ENCODE results near the gene FLOT2. TPM values are rescaled to one million over a fixed set of nuclear protein-coding genes. Genes with fewer than 3 reads are reported as not detected.
A peak's percentile ranks its signal among the peaks of the same experiment; 100 is the strongest.
"Not testable (repeated sequence)": the region's sequence is repeated elsewhere in the genome, so short reads cannot be mapped to it uniquely, and the experiment has no call there.

FLOT2 gene
- total and polyA plus RNA-seq, 4 experiments from 2014 or later, result 216 to 288 (median 254) TPM

DNA sequence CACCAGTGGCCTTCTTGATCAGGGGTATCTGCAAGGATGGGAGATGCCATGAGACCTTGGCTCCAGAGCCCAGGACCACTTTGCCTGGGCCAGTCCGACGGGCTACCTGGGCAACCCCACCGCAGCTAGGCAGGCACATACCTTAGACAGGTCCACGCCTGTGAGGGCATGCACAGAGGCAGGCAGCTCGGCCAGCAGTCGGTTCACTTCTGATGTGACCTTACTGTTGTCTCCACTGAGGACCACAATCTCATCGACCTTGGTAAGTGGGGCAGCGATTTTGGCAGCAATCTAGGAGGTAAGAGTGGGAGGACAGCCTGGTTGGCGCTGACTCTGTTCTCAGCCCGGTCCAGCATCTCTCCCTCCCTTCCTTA is 17.0 kb downstream of the FLOT2 start:
- peaks cover 0 to 2% (median 0%) of the 10 kb centered on the region in 8 donors for H3K9me3 Mint-ChIP-seq
- peaks cover 0 to 7% (median 3%) of the 10 kb centered on the region in 4 donors for H3K4me1 Mint-ChIP-seq
- ChIA-PET CTCF (ENCODE audit: partially characterized antibody) (no interaction called here), POLR2A (ENCODE audit: partially characterized antibody) (interaction anchor here (1.5 to 2.6 kb wide), 2 partner anchors 17 to 73 kb away, joined by 3 to 11 read pairs; partner anchors contain the start of gene FLOT2)
- H3K4me3 Mint-ChIP-seq, result no peak overlapping the region
- Histone ChIP-seq H3K36me3 (ENCODE audit: insufficient read depth, low read length) (peaks cover 70% of the 10 kb centered on the region), H3K4me1 (ENCODE audit: insufficient read depth, low read length) (no peaks in the 10 kb centered on the region), H3K4me3 (ENCODE audit: low read length in 2 of 2) (no peak overlapping the region), H3K27ac (ENCODE audit: low read depth, low read length) (no peak overlapping the region), H3K27me3 (ENCODE audit: insufficient read depth, low read length) (no peaks in the 10 kb centered on the region), H3K9me3 (ENCODE audit: control insufficient read depth in 1 of 2, low read length in 2 of 2) (no peaks in the 10 kb centered on the region)
- intact Hi-C loops (cut with micrococcal nuclease), result no loop called here
- peaks cover 54 to 69% of the 10 kb centered on the region in 2 donors for H3K36me3 Mint-ChIP-seq
- H3K27me3 Mint-ChIP-seq, result no peaks in the 10 kb centered on the region
- H3K27ac Mint-ChIP-seq, result peak overlapping the region in 1 of 7 donors; percentile 53
- no peak for DNase-seq

DNA sequence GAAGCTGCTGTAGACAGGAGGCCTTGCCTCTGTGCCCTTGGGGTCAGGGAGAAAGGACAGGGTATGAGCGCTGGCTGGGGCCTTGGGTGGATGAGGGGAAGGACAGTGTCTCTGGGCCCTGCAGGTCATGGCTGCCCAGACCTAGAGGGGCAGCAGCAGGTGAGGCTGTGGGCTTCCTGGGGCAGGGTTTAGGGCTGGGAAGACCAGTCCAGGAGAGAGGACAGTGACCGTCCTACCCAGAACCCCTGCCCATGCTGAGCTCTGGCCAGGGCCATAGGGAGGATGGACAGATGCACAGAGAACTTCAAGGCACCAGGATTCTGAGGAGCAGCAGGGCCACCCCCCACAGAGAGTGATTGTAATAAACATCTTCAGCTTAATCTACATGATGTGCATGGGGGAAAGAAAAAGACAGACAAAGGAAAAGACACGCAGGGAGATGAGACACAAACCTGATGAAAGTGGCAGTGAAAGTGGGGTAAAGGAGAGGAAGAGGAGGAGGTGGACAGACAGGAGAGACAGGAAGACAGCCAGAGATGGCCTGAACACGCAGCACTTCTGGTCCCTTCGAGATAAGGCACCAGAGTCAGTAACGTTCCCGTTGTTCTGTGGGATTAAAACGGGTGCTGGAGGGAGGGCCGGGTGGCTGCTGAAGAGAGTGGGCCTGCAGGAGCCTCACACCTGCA is 17.5 kb downstream of the FLOT2 start:
- ChIA-PET POLR2A (ENCODE audit: partially characterized antibody) (interaction anchor here (1.5 to 2.6 kb wide), 2 partner anchors 17 to 74 kb away, joined by 3 to 11 read pairs; partner anchors contain the start of gene FLOT2), CTCF (ENCODE audit: partially characterized antibody) (interaction anchor here (1.2 to 1.7 kb wide), 2 partner anchors 117 to 154 kb away, joined by 3 to 4 read pairs; partner anchors contain the start of gene TLCD1)
- Histone ChIP-seq H3K27me3 (ENCODE audit: insufficient read depth, low read length) (no peaks in the 10 kb centered on the region), H3K9me3 (ENCODE audit: control insufficient read depth in 1 of 2, low read length in 2 of 2) (no peaks in the 10 kb centered on the region), H3K4me1 (ENCODE audit: insufficient read depth, low read length) (no peaks in the 10 kb centered on the region), H3K27ac (ENCODE audit: low read depth, low read length) (no peak overlapping the region), H3K36me3 (ENCODE audit: insufficient read depth, low read length) (peaks cover 65% of the 10 kb centered on the region), H3K4me3 (ENCODE audit: low read length in 2 of 2) (no peak overlapping the region)
- DNase-seq, result no peak
- Mint-ChIP-seq H3K27me3 (no peaks in the 10 kb centered on the region), H3K36me3 (peaks cover 51 to 64% of the 10 kb centered on the region in 2 donors), H3K27ac (peak overlapping the region in 1 of 7 donors; percentile 43), H3K9me3 (peaks cover 0 to 2% (median 0%) of the 10 kb centered on the region in 8 donors), H3K4me1 (peaks cover 0 to 3% (median 1%) of the 10 kb centered on the region in 4 donors), H3K4me3 (no peak overlapping the region)
- intact Hi-C loops (cut with micrococcal nuclease), result no loop called here

DNA sequence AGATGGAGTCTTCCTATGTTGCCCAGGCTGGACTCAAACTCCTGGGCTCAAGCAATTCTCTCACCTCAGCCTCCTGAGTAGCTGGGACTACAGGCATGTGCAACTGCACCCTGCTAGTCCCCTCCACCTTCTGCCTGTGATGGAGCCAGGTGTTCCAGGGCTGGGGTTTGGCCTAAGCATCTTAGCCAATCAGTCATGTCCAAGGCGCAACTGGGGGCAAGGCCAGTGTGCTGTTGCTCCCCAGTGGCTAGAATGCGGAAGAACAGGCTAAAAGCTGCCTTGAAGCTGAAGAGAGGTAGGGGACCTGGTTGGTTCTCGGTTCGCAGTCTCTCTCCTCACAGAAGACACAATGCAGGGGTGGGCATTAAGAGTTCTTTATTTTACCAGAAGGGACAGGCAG is 18.6 kb downstream of the FLOT2 start:
- H3K9me3 ChIP-seq (ENCODE audit: control insufficient read depth in 1 of 2, low read length in 2 of 2), result no peaks in the 10 kb centered on the region
- peaks cover 54% of the 10 kb centered on the region for H3K36me3 ChIP-seq (ENCODE audit: insufficient read depth, low read length)
- Mint-ChIP-seq H3K27ac (peak overlapping the region in 1 of 7 donors; percentile 41), H3K36me3 (peaks cover 43 to 54% of the 10 kb centered on the region in 2 donors), H3K27me3 (no peaks in the 10 kb centered on the region), H3K4me1 (peaks cover 0 to 3% (median 0%) of the 10 kb centered on the region in 4 donors), H3K9me3 (peaks cover 0 to 2% (median 0%) of the 10 kb centered on the region in 8 donors), H3K4me3 (no peak overlapping the region)
- ChIA-PET CTCF (ENCODE audit: partially characterized antibody) (interaction anchor here (1.1 to 1.7 kb wide), 3 partner anchors 114 to 153 kb away, joined by 3 to 4 read pairs (median 3); partner anchors contain the start of gene TLCD1), POLR2A (ENCODE audit: partially characterized antibody) (interaction anchor here (0.5 to 2.6 kb wide), 3 partner anchors 18 to 403 kb away, joined by 3 to 11 read pairs (median 4); partner anchors contain the start of gene FLOT2)
- no peak for DNase-seq
- H3K4me3 ChIP-seq (ENCODE audit: low read length in 2 of 2), result no peak overlapping the region
- no peaks in the 10 kb centered on the region for H3K27me3 ChIP-seq (ENCODE audit: insufficient read depth, low read length)
- no peak overlapping the region for H3K27ac ChIP-seq (ENCODE audit: low read depth, low read length)
- no peaks in the 10 kb centered on the region for H3K4me1 ChIP-seq (ENCODE audit: insufficient read depth, low read length)
- intact Hi-C loops (cut with micrococcal nuclease), result no loop called here

DNA sequence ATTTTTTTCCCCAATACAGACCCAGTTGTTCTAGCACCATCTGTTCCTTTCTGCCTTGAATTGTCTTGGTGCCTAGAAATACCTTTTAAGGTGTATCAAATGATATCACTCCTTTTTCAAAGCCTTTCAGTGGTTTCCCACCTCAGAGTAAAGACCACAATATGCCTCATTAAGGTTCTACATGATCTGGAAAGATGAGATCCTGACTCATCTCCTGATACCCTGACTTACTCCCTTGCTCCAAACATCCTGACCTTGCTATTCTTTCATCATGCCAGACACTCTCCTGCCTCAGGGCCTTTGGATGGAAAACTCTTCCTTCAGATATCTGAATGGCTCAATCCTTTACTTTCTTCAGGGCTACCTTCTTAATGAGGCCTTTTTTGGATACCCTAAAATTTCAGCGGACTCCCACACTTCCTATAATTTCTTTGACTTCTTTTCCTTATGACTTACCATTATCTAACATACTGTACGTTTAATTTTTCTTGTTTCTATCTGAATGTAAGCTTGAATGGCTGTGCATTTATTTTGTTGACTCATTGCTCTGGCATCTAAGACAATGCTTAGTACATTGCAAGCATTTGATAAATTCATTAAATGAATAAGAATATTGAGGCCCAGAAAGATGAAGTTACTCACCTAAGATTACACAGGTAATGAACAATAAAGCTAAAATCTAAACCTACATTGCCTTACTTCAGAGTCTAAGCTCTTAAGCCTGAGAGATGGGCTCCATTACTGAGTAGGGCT is 19.2 kb downstream of the FLOT2 start:
- Mint-ChIP-seq H3K27ac (peak overlapping the region in 2 of 7 donors; percentile 48 to 63), H3K4me1 (peaks cover 0 to 3% (median under 1%) of the 10 kb centered on the region in 4 donors), H3K27me3 (no peaks in the 10 kb centered on the region), H3K36me3 (peaks cover 43 to 53% of the 10 kb centered on the region in 2 donors), H3K4me3 (no peak overlapping the region), H3K9me3 (peaks cover 0 to 2% (median 0%) of the 10 kb centered on the region in 8 donors)
- no peak overlapping the region for H3K27ac ChIP-seq (ENCODE audit: low read depth, low read length)
- intact Hi-C loops (cut with micrococcal nuclease), result no loop called here
- H3K27me3 ChIP-seq (ENCODE audit: insufficient read depth, low read length), result no peaks in the 10 kb centered on the region
- no peak for DNase-seq
- H3K9me3 ChIP-seq (ENCODE audit: control insufficient read depth in 1 of 2, low read length in 2 of 2), result no peaks in the 10 kb centered on the region
- no peak overlapping the region for H3K4me3 ChIP-seq (ENCODE audit: low read length in 2 of 2)
- POLR2A ChIA-PET (ENCODE audit: partially characterized antibody), result interaction anchor here (0.5 to 2.6 kb wide), 3 partner anchors 19 to 403 kb away, joined by 3 to 11 read pairs (median 4); partner anchors contain the start of genes FAM222B and FLOT2
- H3K36me3 ChIP-seq (ENCODE audit: insufficient read depth, low read length), result peaks cover 48% of the 10 kb centered on the region
- no peaks in the 10 kb centered on the region for H3K4me1 ChIP-seq (ENCODE audit: insufficient read depth, low read length)
- CTCF ChIA-PET (ENCODE audit: partially characterized antibody), result interaction anchor here (1.1 to 1.7 kb wide), 2 partner anchors 114 to 152 kb away, joined by 3 to 4 read pairs; partner anchors contain the start of gene TLCD1

DNA sequence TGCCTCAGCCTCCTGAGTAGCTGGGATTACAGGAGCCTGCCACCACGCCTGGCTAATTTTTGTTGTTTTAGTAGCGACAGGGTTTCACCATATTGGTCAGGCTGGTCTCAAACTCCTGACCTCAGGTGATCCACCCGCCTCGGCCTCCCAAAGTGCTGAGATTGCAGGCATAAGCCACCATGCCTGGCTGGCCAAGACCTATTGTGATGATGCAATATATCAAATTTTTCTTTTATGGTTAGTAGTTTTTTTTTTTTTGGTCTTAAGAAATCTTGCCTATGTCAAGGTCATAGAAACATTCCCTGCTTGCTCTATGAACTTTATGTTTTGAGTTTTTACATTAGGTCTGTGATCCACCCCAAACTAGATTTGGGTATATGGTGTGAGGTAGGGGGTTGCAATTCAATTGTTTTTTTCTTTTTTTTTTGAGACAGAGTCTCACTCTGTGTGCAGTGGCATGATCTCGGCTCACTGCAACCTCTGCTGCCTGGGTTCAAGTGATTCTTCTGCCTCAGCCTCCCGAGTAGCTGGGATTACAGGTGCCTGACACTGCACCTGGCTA is 20.3 kb downstream of the FLOT2 start:
- H3K4me3 ChIP-seq (ENCODE audit: low read length in 2 of 2); H3K27me3 Mint-ChIP-seq; H3K4me3 Mint-ChIP-seq; H3K27me3 ChIP-seq (ENCODE audit: insufficient read depth, low read length); H3K4me1 ChIP-seq (ENCODE audit: insufficient read depth, low read length); H3K27ac Mint-ChIP-seq; DNase-seq; CTCF ChIA-PET (ENCODE audit: partially characterized antibody); H3K9me3 ChIP-seq (ENCODE audit: control insufficient read depth in 1 of 2, low read length in 2 of 2); H3K27ac ChIP-seq (ENCODE audit: low read depth, low read length); H3K4me1 Mint-ChIP-seq; H3K9me3 Mint-ChIP-seq: not testable (repeated sequence)
- peaks cover 37% of the 10 kb centered on the region for H3K36me3 ChIP-seq (ENCODE audit: insufficient read depth, low read length)
- H3K36me3 Mint-ChIP-seq, result peaks cover 35 to 42% of the 10 kb centered on the region in 2 donors
- POLR2A ChIA-PET (ENCODE audit: partially characterized antibody), result interaction anchor here (0.6 to 1.3 kb wide), 3 partner anchors 20 to 1838 kb away, joined by 3 to 8 read pairs (median 3); partner anchors contain the start of genes FAM222B and FLOT2
- intact Hi-C loops (cut with micrococcal nuclease), result loop anchor here (2.0 kb wide), 1 partner anchor 20 kb away; the partner anchor contains the start of gene FLOT2

DNA sequence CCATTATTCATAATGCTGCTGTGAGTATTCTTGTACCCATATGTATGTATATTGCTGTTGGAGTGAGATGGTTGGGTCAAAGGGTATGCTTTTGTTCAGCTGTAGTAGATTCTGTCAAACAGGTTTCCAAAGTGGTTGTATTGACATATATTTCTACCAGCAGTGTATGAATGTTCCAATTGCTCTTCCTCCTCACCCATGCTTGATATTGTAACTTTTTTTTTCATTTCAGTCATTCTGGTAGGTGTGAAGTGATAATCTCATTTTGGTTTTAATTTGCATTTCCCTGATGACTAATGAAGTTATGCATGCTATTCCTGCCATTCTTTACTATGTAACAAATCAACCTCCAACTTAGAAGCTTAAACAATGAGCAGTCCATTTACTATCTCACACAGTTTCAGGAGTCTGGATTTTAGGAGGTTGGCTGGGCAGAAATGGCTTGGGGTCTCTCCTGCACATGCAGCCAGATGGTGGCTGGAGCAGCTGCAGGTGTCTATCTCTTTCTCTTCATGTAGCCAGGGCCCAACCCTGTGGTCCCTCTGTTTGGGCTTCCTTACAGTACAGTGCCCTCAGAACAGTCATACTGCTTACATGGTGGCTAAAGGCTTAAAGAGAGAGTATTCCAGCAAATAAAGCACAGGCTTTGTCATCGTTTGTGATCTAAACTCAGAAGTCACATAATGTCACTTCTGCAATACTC is 21.5 kb downstream of the FLOT2 start:
- H3K9me3 Mint-ChIP-seq, result peaks cover 0 to 2% (median 0%) of the 10 kb centered on the region in 8 donors
- H3K4me3 Mint-ChIP-seq, result no peak overlapping the region
- peak overlapping the region in 1 of 7 donors; percentile 3 for H3K27ac Mint-ChIP-seq
- no peak overlapping the region for H3K4me3 ChIP-seq (ENCODE audit: low read length in 2 of 2)
- H3K4me1 ChIP-seq (ENCODE audit: insufficient read depth, low read length), result peaks cover 12% of the 10 kb centered on the region
- H3K36me3 ChIP-seq (ENCODE audit: insufficient read depth, low read length), result peaks cover 24% of the 10 kb centered on the region
- intact Hi-C loops (cut with micrococcal nuclease), result loop anchor here (2.0 kb wide), 1 partner anchor 21 kb away; the partner anchor contains the start of gene FLOT2
- no peaks in the 10 kb centered on the region for H3K27me3 ChIP-seq (ENCODE audit: insufficient read depth, low read length)
- H3K4me1 Mint-ChIP-seq, result peaks cover 4 to 14% (median 9%) of the 10 kb centered on the region in 4 donors
- H3K27me3 Mint-ChIP-seq, result no peaks in the 10 kb centered on the region
- ChIA-PET POLR2A (ENCODE audit: partially characterized antibody) (interaction anchor here (1.3 kb wide), 1 partner anchor 21 kb away, joined by 8 read pairs; the partner anchor contains the start of gene FLOT2), CTCF (ENCODE audit: partially characterized antibody) (no interaction called here)
- H3K36me3 Mint-ChIP-seq, result peaks cover 22 to 31% of the 10 kb centered on the region in 2 donors
- no peak for DNase-seq
- H3K27ac ChIP-seq (ENCODE audit: low read depth, low read length), result no peak overlapping the region
- no peaks in the 10 kb centered on the region for H3K9me3 ChIP-seq (ENCODE audit: control insufficient read depth in 1 of 2, low read length in 2 of 2)
